Dermis microvascular lymphatic vessel endothelial cell (primary cell): Measurements from ENCODE around the gene PDCD1LG2. TPM values are rescaled to one million over a fixed set of nuclear protein-coding genes. Genes with fewer than 3 reads are reported as not detected.
A peak's percentile ranks its signal among the peaks of the same experiment; 100 is the strongest.
"Not testable (repeated sequence)": the region's sequence is repeated elsewhere in the genome, so short reads cannot be mapped to it uniquely, and the experiment has no call there.

ENCODE experiments used
- DNase-seq, 2 donors: peaks; one replicate each; pipeline versions ENCODE4 v3.0.0 to v3.0.0-alpha.2; 2010; ENCODE audit warnings: low read depth in 2 of 2
- total RNA-seq: library from RNA; depleted of rRNA; stranded (reverse); fragments of >200 nt; gene quantifications from 2 replicates; pipeline ENCODE4 v1.2.1, GENCODE V29; 2014

Gene PDCD1LG2
- total RNA-seq, 1 donor from 2014 or later, result 0.77 TPM

DNA sequence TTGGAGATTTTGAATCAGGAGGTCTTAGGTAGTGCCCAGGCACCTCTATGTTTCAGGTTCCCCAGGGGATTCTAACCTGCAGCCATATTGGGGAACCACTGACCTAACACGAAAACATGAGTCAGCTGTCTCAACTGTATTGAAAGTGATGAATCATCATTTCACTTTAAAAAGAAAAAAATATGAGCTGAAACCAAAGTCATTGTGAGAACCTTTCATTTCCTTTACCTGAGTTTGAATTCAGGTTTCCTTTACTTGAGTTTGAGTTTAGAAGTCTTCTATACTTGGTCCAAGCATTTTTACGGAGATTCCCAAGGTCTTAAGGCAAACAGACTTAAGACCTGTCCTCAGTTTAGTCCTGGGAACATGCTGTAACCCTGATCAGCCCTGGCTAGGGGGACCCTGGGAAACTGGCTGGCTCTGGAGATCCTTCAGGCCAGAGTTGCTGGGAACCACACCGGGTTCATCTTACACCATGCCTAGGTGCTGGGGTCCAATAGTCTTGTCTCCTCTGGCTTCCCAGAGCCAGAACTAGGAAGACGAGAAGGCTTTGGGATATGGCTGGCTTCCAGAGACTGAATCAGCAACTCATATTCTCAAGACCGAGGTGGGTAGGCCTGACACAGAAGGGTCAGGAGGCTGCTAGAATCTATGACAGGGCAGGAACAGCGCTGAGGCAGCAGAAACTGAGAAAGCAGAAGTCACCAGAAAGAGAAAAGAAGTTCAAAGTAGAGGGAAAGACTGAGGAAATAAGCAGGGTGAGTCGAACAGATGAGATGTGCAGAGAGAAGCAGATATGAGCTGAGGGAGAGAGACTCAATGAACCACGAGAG, 16.4 kb upstream of the PDCD1LG2 start:
- DNase-seq, result peak in 1 of 2 donors; percentile 78

DNA sequence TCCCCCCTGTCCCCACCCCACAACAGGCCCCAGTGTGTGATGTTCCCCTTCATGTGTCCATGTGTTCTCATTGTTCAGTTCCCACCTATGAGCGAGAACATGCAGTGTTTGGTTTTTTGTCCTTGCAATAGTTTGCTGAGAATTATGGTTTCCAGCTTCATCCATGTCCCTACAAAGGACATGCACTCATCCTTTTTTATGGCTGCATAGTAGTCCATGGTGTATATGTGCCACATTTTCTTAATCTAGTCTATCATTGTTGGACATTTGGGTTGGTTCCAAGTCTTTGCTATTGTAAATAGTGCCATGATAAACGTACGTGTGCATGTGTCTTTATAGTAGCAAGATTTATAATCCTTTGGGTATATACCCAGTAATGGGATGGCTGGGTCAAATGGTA, 15.6 kb upstream of the PDCD1LG2 start:
- not testable (repeated sequence) for DNase-seq

DNA sequence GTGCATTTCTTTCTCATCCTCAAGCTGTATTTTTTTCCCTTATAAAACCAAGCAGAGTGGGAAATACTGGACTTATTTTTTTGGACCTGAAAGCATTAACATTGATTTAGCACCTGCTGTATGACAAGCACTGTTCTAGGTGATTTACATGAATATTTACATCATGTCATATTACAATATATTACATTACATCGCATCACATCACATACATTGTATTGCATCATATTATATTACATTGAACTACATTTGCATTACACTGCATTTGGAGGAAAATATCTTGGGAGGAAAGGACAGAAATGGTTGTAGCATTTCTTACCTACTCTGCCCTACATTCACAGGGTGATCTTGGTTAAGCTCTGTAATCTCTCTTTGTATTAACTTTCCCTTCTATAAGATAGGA, 11.2 kb upstream of the PDCD1LG2 start:
- no peak for DNase-seq

DNA sequence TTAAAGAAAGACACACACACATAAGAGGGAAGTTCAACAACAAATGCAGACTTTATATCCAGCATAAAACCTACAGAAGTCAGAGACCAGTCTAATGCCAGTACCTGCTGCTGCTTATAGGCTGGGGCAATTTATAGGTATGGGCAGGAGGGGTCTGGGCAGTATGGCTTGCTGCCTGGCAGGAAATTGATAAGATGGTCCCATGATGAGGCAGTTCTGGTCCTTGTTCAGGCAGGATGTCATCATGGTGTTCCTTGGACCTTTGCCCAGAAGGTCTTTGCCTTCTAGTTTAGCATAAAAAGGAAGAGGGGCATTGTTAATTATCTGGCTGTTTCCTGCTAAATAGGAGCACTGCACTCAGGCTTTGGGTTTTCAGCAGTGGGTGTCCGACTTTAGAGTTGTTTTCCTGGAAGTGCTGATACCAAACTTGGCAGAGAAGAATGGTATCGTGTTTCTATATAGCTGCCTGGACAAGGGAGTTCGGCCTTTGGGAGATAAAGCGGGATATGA, 10.4 kb upstream of the PDCD1LG2 start:
- DNase-seq, result peak; percentile 98 to 100

DNA sequence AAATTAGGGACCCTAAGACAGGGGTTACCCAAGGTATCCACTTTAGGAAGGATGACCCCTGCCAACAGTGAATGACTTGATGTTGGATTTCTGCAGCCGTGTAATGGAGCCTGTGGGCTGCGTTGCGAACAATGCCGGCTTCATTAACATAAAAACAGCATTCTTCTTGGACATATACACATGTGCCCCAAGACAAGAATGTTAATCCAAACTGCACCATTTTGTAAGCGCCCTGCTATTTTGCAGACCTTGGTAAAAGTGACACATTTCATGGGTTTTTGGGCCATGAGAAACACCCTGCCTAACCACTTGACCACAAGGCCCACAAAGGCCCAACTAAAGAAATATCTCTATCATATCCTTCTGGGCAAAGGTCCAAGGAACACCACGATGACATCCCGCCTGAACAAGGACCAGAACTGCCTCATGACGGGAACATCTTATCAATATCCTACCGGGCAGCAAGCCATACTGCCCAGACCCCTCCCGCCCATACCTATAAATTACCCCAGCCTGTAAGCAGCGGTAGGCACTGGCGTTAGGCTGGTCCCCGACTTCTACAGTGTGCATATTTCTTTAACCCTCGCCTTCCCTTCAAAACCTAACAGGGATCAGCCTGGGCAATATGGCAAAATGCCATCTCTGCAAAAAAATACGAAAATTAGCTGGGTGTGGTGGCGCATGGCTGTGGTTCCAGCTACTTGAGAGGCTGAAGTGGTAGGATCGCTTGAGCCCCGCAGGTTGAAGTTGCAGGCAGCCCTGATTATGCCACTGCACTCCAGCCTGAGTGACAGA, 9.7 kb upstream of the PDCD1LG2 start:
- DNase-seq, result peak in 1 of 2 donors; percentile 63

DNA sequence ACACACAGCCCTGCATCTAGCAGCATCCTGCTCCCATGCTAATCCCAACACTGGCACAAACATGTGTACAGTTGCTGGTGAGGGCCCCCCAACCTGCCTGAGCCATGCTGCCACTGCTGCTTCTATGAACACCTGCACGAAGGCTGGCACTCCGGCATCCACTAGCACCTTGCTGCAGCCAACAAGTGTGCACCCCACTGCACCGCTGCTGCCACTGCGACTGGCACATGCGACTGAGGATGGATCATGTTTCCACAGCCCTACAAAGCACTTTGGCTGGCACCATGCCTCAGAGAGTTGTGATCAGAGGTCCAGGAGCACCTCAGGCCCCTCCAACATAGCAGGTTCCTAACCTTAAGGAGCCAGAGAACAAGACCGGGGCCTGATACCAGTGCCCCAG, 7.8 kb upstream of the PDCD1LG2 start:
- no peak for DNase-seq

DNA sequence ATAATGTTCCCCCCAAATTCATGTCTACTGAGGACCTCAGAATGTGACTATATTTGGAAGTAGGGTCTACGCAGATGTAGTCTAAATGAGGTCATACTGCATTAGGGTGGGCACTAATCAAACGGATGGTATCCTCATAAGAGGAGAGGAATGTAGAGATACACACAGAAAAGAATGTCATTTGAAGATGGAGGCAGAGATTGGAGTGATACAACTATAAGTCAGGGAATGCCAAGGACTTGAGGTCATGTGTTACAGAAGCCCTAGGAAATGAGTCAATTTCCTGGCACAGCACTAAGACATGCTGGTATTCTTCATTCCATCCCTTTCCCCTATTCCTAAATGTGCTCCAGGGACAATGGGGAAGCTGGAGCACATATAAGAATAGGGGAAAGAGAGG, 758 bp upstream of the PDCD1LG2 start:
- DNase-seq, result peak in 1 of 2 donors; percentile 86

DNA sequence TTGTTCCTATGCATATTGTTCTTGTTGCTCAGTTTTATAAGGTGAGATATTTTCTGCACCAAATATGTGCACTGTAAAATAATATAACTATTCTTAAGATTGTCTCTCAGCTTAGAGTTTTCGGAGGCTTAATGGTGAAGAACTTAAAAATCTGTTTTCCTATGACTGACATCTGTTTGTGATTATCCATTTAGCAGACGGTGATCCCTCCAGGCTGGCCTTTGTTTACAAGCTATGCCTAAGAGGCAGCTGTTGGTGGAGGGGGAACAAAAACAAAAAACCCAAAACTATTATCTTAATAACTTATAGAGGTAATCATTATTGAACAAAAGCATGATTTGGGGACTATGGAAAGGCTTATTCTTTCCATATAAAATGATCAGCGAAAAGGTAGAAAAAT, 658 bp downstream of the PDCD1LG2 start:
- DNase-seq, result no peak

DNA sequence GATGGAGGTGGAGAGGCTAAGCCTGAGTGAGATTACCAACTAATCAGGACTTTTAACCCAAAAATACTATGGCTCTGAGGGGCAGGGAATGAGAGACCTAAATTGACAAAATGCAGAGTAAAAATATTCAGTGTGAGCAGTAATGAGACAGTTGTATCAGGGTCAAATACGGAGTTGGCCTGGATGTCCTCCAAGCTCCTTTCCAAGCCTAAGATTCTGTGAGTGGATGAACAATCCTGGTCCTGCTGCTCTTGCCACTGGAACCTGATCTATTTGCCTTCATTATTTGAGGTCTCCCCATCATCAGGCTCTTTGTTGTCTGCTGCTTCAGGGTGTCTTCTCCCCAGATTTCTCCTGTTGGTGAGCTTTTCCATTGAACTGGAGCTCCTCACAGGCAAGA, 1.1 kb downstream of the PDCD1LG2 start:
- DNase-seq, result no peak

DNA sequence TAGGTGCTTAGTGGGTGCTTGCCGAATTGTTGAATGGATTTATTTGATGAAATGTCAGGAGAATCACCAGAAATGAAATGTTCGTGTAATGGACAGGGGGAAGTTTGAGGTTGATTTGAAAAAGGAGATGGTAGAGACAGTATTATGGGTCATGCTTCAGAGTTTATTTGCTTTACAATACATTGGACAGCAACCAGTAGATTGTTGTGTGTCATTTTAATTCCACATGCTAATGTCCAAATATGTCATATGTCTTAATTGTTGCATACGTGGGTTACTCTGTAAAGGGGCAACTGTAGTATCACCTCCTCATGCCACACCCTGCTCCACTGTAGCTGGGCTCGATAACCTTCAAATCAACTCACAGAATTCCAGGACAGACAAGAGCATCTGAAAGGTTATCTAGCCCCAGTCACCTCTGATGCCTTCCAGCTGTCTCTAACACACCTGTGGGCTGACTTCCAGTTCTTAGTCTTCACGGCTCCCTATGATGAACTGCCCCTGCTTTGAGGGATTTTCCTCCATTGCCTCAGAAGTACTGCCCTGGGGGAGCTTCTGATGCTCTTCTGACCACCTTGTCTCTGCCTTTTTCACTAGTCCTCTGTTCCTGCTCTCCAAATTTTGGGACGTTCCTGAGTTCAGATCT, 1.7 kb downstream of the PDCD1LG2 start:
- DNase-seq, result no peak

DNA sequence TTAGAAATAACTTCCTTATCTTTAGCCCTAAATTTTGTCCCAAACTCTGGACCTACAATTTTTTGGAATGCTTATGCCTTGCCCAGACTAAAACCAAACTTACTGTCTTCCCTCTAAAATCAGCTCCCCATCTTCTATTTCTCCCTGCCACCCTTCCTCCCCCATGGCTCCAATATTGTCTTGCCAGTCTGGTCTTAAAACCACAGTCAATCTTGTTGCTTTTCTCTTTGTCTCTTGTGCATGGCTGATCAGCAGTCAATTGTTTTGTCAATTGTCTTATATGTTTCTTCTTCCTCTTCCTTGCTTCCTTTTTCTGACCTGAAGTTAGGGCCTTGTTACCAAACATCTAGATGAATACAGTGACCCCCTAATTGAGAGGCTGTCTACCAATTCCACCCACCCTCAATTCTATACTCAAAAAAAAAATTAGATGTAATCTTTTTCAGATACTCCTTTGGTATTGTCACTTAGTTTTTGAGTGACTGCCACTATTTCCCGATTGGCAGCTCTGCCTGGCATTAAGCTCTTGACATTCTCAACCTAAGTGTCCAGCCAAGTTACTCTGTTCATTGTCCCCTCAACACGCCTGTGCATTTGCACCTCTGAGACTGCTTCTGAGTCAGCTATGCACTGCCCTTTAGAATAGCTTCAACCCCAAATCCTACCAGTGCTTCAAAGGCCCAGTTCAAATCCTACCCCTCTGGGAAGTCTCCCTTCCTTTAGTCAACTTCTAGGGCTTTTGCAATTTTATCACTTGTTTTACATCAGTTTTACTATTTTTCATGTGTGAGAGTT, 2.5 kb downstream of the PDCD1LG2 start:
- no peak for DNase-seq

DNA sequence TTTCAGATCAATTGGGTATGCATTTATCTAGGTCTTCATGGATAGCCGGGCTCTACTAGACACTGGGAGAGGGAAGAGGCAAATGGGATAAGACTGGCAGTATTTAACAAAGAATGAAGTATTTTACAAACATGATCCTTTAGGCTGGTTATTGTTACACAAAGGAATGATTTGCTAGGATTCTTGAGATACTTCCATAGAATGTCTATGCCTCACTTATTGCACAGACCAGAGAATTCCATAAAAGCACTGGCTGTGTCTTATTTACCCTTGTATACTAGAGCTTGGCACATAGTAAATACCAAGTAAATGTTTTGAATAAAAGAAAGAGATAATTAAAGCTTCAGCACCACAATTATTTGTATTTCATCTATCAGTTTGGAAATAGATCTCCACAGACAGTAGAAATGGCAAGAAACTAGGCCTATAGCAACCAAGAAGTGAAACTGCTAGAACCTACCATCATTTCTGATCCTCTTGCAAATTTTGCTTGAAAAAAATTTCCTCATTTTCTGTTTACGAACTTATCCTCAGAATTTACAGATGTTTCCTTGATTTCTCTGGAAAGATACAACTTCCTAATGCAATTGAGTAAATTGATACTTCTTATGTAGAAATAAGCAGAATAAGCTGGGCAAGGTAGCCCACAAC, 3.8 kb downstream of the PDCD1LG2 start:
- DNase-seq, result no peak

DNA sequence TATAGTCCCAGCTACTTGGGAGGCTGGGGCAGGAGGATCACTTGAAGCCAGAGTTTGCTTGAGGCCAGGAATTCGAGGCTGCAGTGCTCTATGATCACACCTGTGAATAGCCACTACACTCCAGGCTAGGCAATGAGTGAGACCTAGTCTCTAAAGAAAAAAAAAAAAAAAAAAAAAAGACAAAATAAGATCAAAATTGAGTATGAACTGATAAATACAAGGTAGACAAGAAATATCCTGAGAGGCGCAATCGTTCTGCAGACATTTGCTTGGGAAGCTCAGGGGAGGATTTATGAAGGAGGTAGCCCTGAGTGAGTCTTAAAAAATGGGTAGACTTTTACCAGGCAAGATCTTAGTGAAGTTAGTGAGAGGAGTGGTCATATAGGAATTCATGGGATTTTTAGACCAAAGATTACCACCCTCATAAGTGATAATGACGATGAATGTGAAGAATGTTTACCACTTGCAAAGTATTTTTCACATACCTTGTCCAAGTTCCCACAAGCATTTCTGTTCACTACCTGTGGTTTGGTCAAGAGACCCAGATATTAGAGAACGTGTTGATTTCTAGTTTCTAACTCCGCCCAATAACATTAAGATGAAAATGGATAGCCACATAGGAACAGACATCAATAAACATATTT, 4.4 kb downstream of the PDCD1LG2 start:
- no peak for DNase-seq

DNA sequence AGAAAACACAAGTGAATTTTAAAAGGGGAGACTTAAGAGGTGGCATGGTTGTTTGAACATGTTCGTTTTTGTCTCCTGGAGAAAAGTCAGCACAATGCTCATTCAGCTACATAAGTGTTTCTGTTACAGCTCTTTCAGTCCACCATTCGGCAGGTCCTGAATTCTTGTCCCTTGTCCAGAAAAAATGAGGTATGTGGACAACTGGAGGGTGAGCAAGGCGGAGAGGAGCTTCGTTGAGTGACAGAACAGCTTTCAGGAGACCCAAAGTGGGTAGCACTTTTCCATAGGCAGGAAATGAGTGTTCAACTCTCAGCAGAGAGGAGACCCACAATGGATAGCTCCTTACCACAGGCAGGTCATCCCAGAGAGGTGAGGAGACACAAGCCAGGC, 4.9 kb downstream of the PDCD1LG2 start:
- DNase-seq, result no peak

DNA sequence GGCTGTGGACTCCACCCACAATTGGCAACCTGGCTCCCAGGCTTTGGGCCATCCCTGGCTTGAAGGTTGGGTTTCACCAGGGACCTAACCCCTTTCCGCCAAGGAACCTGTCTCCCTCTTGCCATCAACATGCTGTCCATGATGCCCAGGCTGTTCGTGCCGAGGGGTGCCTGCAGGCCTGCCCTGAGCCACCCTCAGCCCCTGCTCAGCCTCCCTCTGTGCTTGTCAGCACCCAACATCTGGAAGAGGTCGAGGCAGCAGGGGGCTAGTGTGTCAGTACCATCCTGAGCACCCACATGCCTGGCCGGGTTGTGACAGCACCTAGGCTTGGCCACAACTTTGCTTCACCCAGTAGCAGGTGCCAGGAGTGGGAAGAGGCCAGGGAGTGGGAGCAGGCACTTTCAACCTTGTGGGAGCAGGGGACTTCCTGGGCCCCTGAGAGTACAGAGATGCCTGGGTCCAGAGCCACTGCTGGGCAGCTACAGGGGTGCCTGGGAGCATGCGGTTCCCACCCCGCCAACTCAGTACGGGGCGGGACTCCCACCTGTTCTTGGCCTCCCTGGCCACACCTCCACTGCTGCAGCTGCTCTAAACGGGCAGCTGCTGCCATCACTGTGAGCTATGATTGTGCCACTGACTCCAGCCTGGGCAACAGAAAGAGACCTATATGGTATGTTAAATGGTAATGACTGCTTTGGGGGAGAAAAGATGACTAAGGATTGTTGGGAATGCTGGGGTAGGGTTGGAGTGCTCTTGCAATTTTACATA, 6.3 kb downstream of the PDCD1LG2 start:
- no peak for DNase-seq

DNA sequence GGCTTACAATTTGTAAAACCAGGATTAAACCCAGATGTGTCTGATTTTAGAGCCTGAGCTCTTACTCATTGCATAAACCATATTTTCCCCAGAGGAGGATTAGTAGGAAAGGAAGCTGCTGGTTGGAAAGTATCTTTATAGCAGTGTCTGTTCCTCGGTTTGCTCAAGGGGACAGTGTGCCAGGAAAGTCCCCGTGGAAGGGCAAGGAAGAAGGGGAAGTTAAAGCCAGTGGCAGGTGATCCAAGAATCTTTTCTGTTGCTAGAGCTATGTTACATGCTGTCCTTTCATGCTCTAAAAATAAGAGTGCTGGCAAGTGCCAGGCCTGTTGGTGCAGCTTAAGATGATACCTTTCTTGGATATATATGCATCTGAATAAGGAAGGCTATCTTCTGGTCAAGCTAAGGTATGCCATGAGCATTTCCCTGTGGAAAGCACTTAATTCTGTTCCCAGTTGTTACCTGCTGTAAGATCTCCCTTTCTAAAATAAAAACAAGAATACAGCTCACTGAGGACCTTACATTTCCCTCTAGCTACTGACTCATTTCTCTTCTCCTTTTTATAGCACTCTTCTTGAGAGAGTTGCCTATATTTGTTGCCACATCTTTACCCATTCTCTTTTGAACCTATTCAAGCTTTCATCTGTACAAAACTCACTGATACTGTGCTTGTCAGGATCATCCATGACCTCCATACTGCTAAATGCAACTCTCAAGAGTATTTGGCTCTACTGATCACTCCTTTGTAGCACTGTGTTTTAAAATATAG, 8.0 kb downstream of the PDCD1LG2 start:
- no peak for DNase-seq

DNA sequence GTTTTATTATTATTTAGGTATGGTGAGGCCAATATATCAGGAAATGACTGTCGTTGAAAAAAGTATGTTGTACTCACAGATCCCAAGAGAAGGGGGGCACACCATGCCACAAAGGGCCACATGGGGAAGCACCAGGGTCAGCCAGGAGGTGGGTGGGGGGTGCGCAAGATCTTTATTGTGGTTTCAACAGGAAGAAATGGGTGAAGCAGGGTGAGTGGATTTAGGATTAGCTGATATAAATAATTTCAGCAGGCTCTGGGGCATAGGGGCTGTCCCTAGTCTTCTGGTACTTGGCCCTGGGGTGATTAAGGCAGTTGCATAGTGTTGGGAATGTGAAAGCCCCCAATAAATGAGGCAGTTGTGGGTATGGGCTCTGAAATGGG, 8.6 kb downstream of the PDCD1LG2 start:
- no peak for DNase-seq

DNA sequence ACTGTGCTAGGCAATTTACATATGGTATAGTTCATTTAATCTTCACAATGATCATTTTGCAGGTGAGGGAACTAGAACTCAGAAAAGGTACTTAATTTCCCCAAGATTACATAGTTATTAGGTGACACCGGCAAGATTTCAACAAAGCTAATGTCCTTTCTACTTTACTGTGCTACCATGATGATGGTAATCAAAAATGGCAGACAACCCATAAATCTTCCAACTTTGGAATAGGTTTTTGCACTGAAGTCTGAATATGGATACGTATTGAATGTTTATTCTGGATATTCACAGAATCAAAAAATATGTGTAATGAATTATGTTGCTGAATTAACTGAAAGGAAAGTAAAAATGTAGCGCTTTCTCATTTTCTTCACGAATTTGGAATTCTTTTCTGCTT, 13.8 kb downstream of the PDCD1LG2 start:
- no peak for DNase-seq
